COLO829 (cell line): ENCODE data around the gene P2RY14.
"Not testable (repeated sequence)": the region's sequence is repeated elsewhere in the genome, so short reads cannot be mapped to it uniquely, and the experiment has no call there.

Experiments
- DNase-seq: peaks from one replicate; pipeline ENCODE4 v3.0.0; 2012; ENCODE audit warnings: low spot score

The P2RY14 gene

GRCh38 chr3:151178208-151178845, 100.0 kb downstream of the P2RY14 start:
- DNase-seq: no peak

- no peak for DNase-seq
Observed at GRCh38 chr3:151175952-151176351, 102.4 kb downstream of the P2RY14 start.

DNA sequence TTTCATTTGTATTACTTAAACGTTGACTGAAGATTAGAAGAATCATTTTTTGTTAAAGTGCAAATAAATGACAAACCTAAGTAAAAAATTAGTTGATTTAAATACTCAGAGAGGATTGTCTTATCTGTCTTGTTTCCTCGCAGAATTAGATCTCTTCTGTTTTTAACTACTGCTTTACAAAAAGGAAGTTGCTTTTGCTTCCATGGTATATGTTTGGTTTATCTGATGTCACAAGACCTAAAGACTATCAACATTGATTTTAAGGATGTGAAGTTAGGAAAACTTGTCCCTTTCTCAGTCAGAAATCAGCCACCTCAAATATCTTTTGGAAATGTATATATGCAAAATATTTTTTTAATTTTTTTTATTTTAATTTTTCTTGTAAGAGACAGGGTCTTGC, 104.0 kb downstream of the P2RY14 start:
- DNase-seq: no peak

DNA sequence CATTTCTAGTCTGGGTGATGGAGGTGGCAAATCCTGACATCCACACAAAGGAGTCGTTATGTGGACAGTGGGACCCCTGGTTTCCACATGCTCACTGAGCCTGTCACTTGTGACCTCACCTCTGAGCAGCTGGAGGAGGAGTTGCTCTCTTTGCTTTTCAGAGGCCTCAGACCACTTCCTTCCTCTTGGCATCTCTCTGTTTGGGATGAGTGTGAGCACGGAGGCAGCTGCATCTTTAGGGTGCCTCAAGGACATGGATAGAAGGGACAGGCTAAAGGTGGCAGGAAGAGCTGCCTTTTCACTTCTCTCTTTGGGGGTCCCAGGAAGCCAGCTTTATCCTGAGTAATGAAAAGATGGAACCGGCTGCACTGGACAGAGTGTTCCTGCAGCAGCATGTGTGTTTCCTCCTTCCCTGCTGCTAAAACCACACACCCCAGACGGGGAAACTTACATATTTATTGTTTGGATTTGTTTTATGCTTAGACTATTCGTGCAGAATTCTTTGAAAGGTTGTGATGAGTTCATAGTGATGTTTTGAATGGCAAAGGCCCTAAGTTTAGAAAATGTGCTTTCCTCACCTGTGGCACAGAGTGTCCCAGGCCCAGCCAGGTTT, 107.1 kb downstream of the P2RY14 start:
- no peak for DNase-seq

GRCh38 chr3:151169948-151170679, 108.2 kb downstream of the P2RY14 start:
- DNase-seq: not testable (repeated sequence)

DNA sequence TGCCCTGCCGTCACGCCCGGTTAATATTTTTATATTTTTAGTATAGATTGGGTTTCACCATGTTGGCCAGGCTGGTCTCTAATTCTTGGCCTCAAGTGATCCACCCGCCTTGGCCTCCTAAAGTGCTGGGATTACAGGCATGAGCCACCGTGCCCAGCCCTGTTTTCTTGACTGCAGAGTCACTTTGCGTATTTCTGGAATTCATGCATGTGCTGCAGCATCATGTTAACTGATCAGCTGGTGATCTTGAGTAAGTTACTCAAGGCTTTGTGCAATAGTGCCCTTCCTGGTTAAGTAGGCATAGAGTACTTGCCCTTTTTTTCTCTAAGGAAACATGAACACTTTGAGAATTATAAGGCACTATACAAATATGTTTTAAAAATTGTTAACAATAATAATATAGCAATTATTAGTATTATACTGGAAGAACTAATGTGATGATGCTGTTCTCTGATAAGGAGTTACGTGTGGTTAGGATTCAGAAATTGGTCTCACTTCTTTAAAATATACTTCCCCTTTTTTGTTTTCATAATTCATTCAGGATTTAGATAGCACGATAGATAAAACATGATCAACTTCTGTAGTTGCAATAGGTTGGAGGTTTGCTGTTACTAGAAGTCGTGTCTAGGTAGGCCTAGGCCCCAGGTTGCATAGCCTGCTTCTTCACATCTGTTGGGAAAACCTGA, 108.9 kb downstream of the P2RY14 start:
- DNase-seq: no peak

GRCh38 chr3:151168269-151169094, 109.9 kb downstream of the P2RY14 start:
- DNase-seq: peak; percentile 65

DNA sequence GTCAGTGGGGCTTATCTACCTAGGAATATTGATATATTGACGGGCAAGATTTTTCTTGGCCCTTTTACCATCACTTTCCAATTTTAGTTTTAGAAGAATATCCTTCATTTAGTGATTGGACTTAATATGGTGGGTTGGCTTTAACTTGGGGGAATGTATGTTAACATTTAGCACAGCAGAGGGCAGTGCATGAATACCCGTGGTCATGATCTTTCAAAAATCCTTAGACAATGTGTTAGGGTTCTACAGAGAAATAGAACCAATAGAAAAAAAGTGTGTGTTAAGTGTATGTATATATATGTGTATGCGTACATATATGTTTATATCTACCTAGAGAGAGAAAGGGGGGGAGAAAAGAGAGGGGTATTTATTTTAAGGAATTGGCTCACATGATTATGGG, 112.2 kb downstream of the P2RY14 start:
- DNase-seq: no peak

DNA sequence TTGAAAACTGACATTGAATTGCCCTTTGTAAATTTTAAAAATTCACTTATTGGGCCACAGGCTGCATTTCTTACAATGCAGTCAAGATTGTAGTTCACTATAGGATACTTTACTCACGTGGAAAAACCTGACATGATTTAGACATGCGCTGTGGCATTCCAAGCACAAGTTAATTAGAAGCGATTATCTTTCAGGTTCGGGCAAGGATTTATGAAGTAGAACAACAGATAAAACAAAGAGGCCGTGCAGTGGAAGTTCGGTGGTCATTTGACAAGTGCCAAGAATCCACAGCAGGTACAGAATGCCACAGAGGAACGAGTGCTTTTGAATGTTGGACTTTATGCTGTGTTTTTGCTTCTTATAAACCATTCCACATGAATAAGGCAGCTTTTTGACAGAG, 113.1 kb downstream of the P2RY14 start:
- DNase-seq: no peak
